SK-N-SH (cell line): Measurements from ENCODE around the gene KCNQ5.

Experiments
- JUND ChIP-seq: IDR thresholded peaks from 2 replicates; pipeline ENCODE4 v1.4.0; 2012
- MEF2A ChIP-seq: IDR thresholded peaks from 2 replicates; pipeline ENCODE4 v1.4.0; 2012; ENCODE audit warnings: low read depth, borderline replicate concordance

GRCh38 chr6:73207221-73207837, 585.5 kb downstream of the KCNQ5 start:
- no peak for TF ChIP-seq MEF2A
- no peak for TF ChIP-seq JUND
